Neural progenitor cell (in vitro differentiated cells): ENCODE data around the gene AGPAT4. TPM values are rescaled to one million over a fixed set of nuclear protein-coding genes. Genes with fewer than 3 reads are reported as not detected.

Source experiments
- DNase-seq: peaks from one replicate; pipeline ENCODE4 v3.0.0-alpha.2; 2016; ENCODE audit warnings: low spot score
- H2AFZ ChIP-seq: fragments of 200-600 bp; sonication (generic); replicated peaks from 2 replicates; pipeline ENCODE4 v1.6.1; 2016; ENCODE audit warnings: antibody characterized with exemption
- H3F3A ChIP-seq: fragments of 200-600 bp; sonication (generic); 2 replicates; pipeline ENCODE4 v1.6.1; 2016; ENCODE audit warnings: antibody characterized with exemption, low read depth
- H3K27ac ChIP-seq: fragments of 200-600 bp; sonication (generic); 2 replicates; pipeline ENCODE4 v1.5.1; 2016; ENCODE audit warnings: mild to moderate bottlenecking
- H3K27me3 ChIP-seq: fragments of 200-600 bp; sonication (generic); 2 replicates; pipeline ENCODE4 v1.6.1; 2016; ENCODE audit warnings: mild to moderate bottlenecking, moderate library complexity
- H3K36me3 ChIP-seq: fragments of 200-600 bp; sonication (generic); 2 replicates; pipeline ENCODE4 v1.5.1; 2016
- H3K4me1 ChIP-seq: fragments of 200-600 bp; sonication (generic); 2 replicates; pipeline ENCODE4 v1.6.1; 2016; ENCODE audit warnings: mixed run types
- H3K4me2 ChIP-seq: fragments of 200-600 bp; sonication (generic); 2 replicates; pipeline ENCODE4 v1.6.1; 2016
- H3K4me3 ChIP-seq: fragments of 200-600 bp; sonication (generic); 2 replicates; pipeline ENCODE4 v1.5.1; 2016
- H3K79me2 ChIP-seq: fragments of 200-600 bp; sonication (generic); 2 replicates; pipeline ENCODE4 v1.6.1; 2016; ENCODE audit warnings: low read depth
- H3K9ac ChIP-seq: fragments of 200-600 bp; sonication (generic); 2 replicates; pipeline ENCODE4 v1.6.1; 2016
- H3K9me3 ChIP-seq: fragments of 200-600 bp; sonication (generic); 2 replicates; pipeline ENCODE4 v1.5.1; 2016; ENCODE audit warnings: low read depth
- H4K20me1 ChIP-seq: fragments of 200-600 bp; sonication (generic); 2 replicates; pipeline ENCODE4 v1.6.1; 2016; ENCODE audit warnings: low read depth
- H3K27ac Mint-ChIP-seq: 3 replicates; pipeline ENCODE4 v1.8.0; 2021; ENCODE audit warnings: mixed read lengths
- H3K27me3 Mint-ChIP-seq: 2 replicates; pipeline ENCODE4 v1.8.0; 2022; ENCODE audit warnings: low read depth, mild to moderate bottlenecking, inconsistent platforms, moderate library complexity, mixed read lengths; ENCODE audit not compliant: insufficient read depth
- H3K36me3 Mint-ChIP-seq: 3 replicates; pipeline ENCODE4 v1.8.0; 2021; ENCODE audit warnings: mixed read lengths
- H3K4me1 Mint-ChIP-seq: 3 replicates; pipeline ENCODE4 v1.8.0; 2021; ENCODE audit warnings: mixed read lengths
- H3K4me3 Mint-ChIP-seq: 3 replicates; pipeline ENCODE4 v1.8.0; 2021; ENCODE audit warnings: mild to moderate bottlenecking, moderate library complexity, mixed read lengths
- H3K9me3 Mint-ChIP-seq: 3 replicates; pipeline ENCODE4 v1.8.0; 2020; ENCODE audit warnings: mixed read lengths
- EZH2 ChIP-seq: fragments of 200-600 bp; sonication (generic); IDR thresholded peaks from 2 replicates; pipeline ENCODE4 v1.6.1; 2017; ENCODE audit warnings: antibody characterized with exemption, mild to moderate bottlenecking, moderate library complexity
- EZH2phosphoT487 ChIP-seq: fragments of 200-600 bp; sonication (generic); IDR thresholded peaks from 2 replicates; pipeline ENCODE4 v1.6.1; 2017; ENCODE audit warnings: antibody characterized with exemption
- total RNA-seq: library from RNA; depleted of rRNA; stranded (reverse); fragments of >200 nt; gene quantifications from 2 replicates; pipeline ENCODE4 v1.2.3, GENCODE V29; 2015; ENCODE audit warnings: low replicate concordance
- TF ChIP-seq, protein P1 (sequence below): fragments of 200-600 bp; sonication (generic); IDR thresholded peaks from 2 replicates; pipeline ENCODE4 v1.5.1; 2017; ENCODE audit warnings: antibody characterized with exemption, mild to moderate bottlenecking

The AGPAT4 gene
- total RNA-seq, 1 donor from 2014 or later = 30.5 TPM

DNA sequence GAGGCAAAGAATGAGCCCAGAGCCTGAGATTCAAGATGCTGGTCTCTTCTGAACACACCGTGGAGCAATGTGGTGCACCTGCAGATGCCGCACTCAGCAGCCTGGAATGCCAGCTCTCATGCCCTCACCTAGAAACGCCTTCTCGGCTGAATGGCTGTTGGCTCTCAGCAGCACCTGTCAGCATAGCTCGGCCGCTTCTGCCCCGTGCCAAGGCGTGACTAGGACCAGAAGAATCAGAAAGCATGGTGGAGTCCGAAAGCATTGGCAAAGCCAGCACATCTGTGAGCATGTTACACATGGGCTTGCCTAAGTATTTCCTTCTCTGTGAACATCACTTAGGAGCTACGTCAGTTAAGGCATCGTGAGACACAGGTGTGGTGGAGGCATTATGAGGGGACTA lies 141.5 kb downstream of the AGPAT4 start:
- no peak for DNase-seq
- peaks cover 8% of the 10 kb centered on the region for H3K27me3 Mint-ChIP-seq
- Histone ChIP-seq H4K20me1 (no peaks in the 10 kb centered on the region), H3K4me2 (no peak overlapping the region), H3K36me3 (peaks cover 9% of the 10 kb centered on the region), H3F3A (no peaks in the 10 kb centered on the region), H3K4me1 (no peaks in the 10 kb centered on the region), H3K9ac (no peak overlapping the region), H3K79me2 (no peaks in the 10 kb centered on the region), H3K27ac (no peak overlapping the region), H3K9me3 (no peaks in the 10 kb centered on the region), H2AFZ (no peak overlapping the region), H3K27me3 (no peaks in the 10 kb centered on the region), H3K4me3 (no peak overlapping the region)
- peaks cover 14% of the 10 kb centered on the region for H3K4me1 Mint-ChIP-seq
- TF ChIP-seq EZH2phosphoT487 (no peak), EZH2 (no peak)
- TF ChIP-seq, protein P1, sequence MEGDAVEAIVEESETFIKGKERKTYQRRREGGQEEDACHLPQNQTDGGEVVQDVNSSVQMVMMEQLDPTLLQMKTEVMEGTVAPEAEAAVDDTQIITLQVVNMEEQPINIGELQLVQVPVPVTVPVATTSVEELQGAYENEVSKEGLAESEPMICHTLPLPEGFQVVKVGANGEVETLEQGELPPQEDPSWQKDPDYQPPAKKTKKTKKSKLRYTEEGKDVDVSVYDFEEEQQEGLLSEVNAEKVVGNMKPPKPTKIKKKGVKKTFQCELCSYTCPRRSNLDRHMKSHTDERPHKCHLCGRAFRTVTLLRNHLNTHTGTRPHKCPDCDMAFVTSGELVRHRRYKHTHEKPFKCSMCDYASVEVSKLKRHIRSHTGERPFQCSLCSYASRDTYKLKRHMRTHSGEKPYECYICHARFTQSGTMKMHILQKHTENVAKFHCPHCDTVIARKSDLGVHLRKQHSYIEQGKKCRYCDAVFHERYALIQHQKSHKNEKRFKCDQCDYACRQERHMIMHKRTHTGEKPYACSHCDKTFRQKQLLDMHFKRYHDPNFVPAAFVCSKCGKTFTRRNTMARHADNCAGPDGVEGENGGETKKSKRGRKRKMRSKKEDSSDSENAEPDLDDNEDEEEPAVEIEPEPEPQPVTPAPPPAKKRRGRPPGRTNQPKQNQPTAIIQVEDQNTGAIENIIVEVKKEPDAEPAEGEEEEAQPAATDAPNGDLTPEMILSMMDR = no peak
- no peak overlapping the region for H3K27ac Mint-ChIP-seq
- H3K9me3 Mint-ChIP-seq = peaks cover 40% of the 10 kb centered on the region
- no peak overlapping the region for H3K4me3 Mint-ChIP-seq
- H3K36me3 Mint-ChIP-seq = peaks cover 93% of the 10 kb centered on the region

DNA sequence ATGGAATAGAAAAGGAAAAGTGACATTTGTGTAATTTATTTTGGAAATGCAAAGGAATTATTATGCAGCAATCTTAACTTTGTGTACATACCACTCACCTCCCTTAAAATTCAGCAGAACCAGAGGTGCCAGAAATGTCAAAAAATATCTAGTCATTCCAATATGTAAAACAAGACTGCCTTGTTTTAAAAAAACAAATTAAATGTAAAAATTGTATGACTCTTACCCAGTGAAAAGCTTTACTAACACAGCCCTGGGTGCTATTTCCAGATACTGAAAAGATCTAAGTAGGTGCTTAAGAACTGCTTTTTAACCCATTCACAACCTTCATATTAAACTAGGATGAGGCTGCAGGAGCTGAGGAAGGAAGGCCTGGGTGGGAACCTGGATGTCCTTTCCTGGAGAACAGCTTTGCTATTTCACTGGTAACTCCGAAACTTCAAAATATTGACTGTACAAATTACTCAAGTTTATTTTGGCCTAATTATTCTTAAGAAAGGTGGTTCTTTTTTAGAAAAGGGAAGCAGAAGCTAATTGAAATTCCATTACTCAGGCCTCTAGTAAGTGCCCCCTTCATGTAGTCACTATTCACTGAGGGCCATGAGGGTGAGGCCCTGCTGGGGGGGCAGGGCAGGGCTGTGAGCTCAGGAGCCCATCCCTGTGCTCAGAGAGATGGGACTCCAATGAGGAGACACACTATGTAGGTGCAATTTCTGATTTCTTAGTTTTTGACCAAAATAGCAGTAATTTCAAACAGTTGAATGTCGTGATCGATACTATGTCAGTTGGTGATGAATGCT lies 142.7 kb downstream of the AGPAT4 start:
- H3K36me3 Mint-ChIP-seq = peaks cover 92% of the 10 kb centered on the region
- H2AFZ ChIP-seq = no peak overlapping the region
- H3K27me3 Mint-ChIP-seq = peaks cover 8% of the 10 kb centered on the region
- no peak overlapping the region for H3K4me3 Mint-ChIP-seq
- H3K4me1 Mint-ChIP-seq = peaks cover 8% of the 10 kb centered on the region
- no peak overlapping the region for H3K27ac ChIP-seq
- H4K20me1 ChIP-seq = no peaks in the 10 kb centered on the region
- no peak overlapping the region for H3K4me2 ChIP-seq
- no peaks in the 10 kb centered on the region for H3K4me1 ChIP-seq
- H3K9me3 Mint-ChIP-seq = peaks cover 49% of the 10 kb centered on the region
- no peak overlapping the region for H3K4me3 ChIP-seq
- H3K27me3 ChIP-seq = no peaks in the 10 kb centered on the region
- no peak for DNase-seq
- no peak overlapping the region for H3K27ac Mint-ChIP-seq
- H3K9ac ChIP-seq = no peak overlapping the region
- H3K9me3 ChIP-seq = peaks cover 5% of the 10 kb centered on the region
- TF ChIP-seq EZH2 (no peak), EZH2phosphoT487 (no peak)
- TF ChIP-seq, protein P1 = no peak
- H3F3A ChIP-seq = no peaks in the 10 kb centered on the region
- H3K79me2 ChIP-seq = no peaks in the 10 kb centered on the region
- H3K36me3 ChIP-seq = peaks cover 13% of the 10 kb centered on the region

DNA sequence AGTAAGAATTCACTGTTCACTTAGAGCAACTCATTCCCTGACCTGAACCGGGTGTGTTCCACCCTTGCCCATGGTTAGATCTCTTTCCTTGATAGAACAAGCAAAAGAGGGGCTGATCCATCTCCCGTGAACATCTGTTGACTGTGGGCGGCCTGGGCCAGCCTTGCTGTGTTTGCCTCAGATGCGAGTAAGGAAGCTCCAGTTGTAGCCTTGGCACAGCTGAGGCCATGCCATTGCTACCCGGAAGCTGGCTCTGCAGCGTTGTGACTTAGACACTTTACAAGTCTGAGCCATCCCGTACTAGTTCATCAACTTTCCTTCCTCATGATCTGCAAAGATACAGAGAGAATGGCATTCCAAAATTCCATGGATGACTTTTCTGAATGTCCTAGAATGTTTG lies 143.3 kb downstream of the AGPAT4 start:
- no peak overlapping the region for H3K9ac ChIP-seq
- no peaks in the 10 kb centered on the region for H3F3A ChIP-seq
- H3K27me3 Mint-ChIP-seq = peaks cover 8% of the 10 kb centered on the region
- no peak for DNase-seq
- H3K9me3 Mint-ChIP-seq = peaks cover 53% of the 10 kb centered on the region
- no peak overlapping the region for H2AFZ ChIP-seq
- H3K4me1 ChIP-seq = no peaks in the 10 kb centered on the region
- no peak overlapping the region for H3K4me2 ChIP-seq
- H3K27ac Mint-ChIP-seq = no peak overlapping the region
- no peaks in the 10 kb centered on the region for H3K79me2 ChIP-seq
- peaks cover 19% of the 10 kb centered on the region for H3K36me3 ChIP-seq
- H3K27me3 ChIP-seq = no peaks in the 10 kb centered on the region
- H3K36me3 Mint-ChIP-seq = peaks cover 95% of the 10 kb centered on the region
- no peak overlapping the region for H3K27ac ChIP-seq
- H3K4me3 ChIP-seq = no peak overlapping the region
- no peak overlapping the region for H3K4me3 Mint-ChIP-seq
- H4K20me1 ChIP-seq = no peaks in the 10 kb centered on the region
- TF ChIP-seq EZH2 = no peak
- no peak for TF ChIP-seq EZH2phosphoT487
- TF ChIP-seq, protein P1 = no peak
- peaks cover 10% of the 10 kb centered on the region for H3K9me3 ChIP-seq
- H3K4me1 Mint-ChIP-seq = peaks cover 4% of the 10 kb centered on the region
